Left ventricle myocardium inferior (tissue), 1 donor: ENCODE results near the gene NSF. TPM values are rescaled to one million over a fixed set of nuclear protein-coding genes. Genes with fewer than 3 reads are reported as not detected.

Experiments used
- DNase-seq: peaks from one replicate; pipeline ENCODE4 v3.0.0-alpha.2; 2020
- H3K27ac ChIP-seq: fragments of 200-600 bp; replicated peaks from 2 replicates; pipeline ENCODE4 v1.8.0; 2021
- H3K27me3 ChIP-seq: fragments of 200-600 bp; 2 replicates; pipeline ENCODE4 v1.8.0; 2021; ENCODE audit warnings: low read depth
- H3K36me3 ChIP-seq: fragments of 200-600 bp; 2 replicates; pipeline ENCODE4 v1.8.0; 2021
- H3K4me1 ChIP-seq: fragments of 200-600 bp; 2 replicates; pipeline ENCODE4 v1.8.0; 2021
- H3K4me3 ChIP-seq: fragments of 200-600 bp; 2 replicates; pipeline ENCODE4 v1.8.0; 2021; ENCODE audit warnings: mild to moderate bottlenecking, moderate library complexity
- H3K9me3 ChIP-seq: fragments of 200-600 bp; replicated peaks from 2 replicates; pipeline ENCODE4 v1.8.0; 2021
- CTCF ChIP-seq: fragments of 200-600 bp; IDR thresholded peaks from 2 replicates; pipeline ENCODE4 v1.8.0; 2021; ENCODE audit warnings: antibody characterized with exemption, mild to moderate bottlenecking, borderline replicate concordance
- intact Hi-C: fragments of 100-400 bp; cut with micrococcal nuclease; formaldehyde crosslinking; loops from one replicate; pipeline ENCODE4 v1.11.0; 2022
- total RNA-seq: library from RNA; stranded (reverse); fragmentation: NEBNext Ultra II Directional; extraction: Animal tissue kit (Norgen Biotek cat#: 25700); gene quantifications from one replicate; pipeline ENCODE4 v1.2.1, GENCODE V29; 2021
- donor health status: DM: no; HTN: yes; CAD: no; lungs with severe emphysema.

The NSF gene
- total RNA-seq, 1 donor from 2014 or later: 29.0 TPM

GRCh38 chr17:46796956-46797530 is 206.6 kb downstream of the NSF start:
- H3K27ac ChIP-seq: no peak overlapping the region
- TF ChIP-seq CTCF: no peak
- no peaks in the 10 kb centered on the region for H3K4me1 ChIP-seq
- H3K36me3 ChIP-seq: no peaks in the 10 kb centered on the region
- no peaks in the 10 kb centered on the region for H3K9me3 ChIP-seq
- intact Hi-C loops: no loop called here
- no peak overlapping the region for H3K4me3 ChIP-seq
- peaks cover 63% of the 10 kb centered on the region for H3K27me3 ChIP-seq
- no peak for DNase-seq

GRCh38 chr17:46800573-46800972 is 210.1 kb downstream of the NSF start:
- H3K36me3 ChIP-seq: no peaks in the 10 kb centered on the region
- H3K9me3 ChIP-seq: no peaks in the 10 kb centered on the region
- H3K4me3 ChIP-seq: no peak overlapping the region
- intact Hi-C loops: no loop called here
- no peak overlapping the region for H3K27ac ChIP-seq
- TF ChIP-seq CTCF: no peak
- peaks cover 56% of the 10 kb centered on the region for H3K27me3 ChIP-seq
- H3K4me1 ChIP-seq: no peaks in the 10 kb centered on the region
- no peak for DNase-seq

GRCh38 chr17:46802800-46803199 is 212.3 kb downstream of the NSF start:
- Histone ChIP-seq H3K4me3 (no peak overlapping the region), H3K4me1 (no peaks in the 10 kb centered on the region), H3K9me3 (no peaks in the 10 kb centered on the region), H3K27me3 (peaks cover 42% of the 10 kb centered on the region), H3K27ac (no peak overlapping the region), H3K36me3 (no peaks in the 10 kb centered on the region)
- TF ChIP-seq CTCF: no peak
- intact Hi-C loops: no loop called here
- no peak for DNase-seq

- Histone ChIP-seq H3K9me3 (no peaks in the 10 kb centered on the region), H3K27me3 (peaks cover 46% of the 10 kb centered on the region), H3K4me1 (no peaks in the 10 kb centered on the region), H3K36me3 (no peaks in the 10 kb centered on the region), H3K27ac (no peak overlapping the region), H3K4me3 (no peak overlapping the region)
- no peak for DNase-seq
- intact Hi-C loops: no loop called here
- no peak for TF ChIP-seq CTCF
Measured at GRCh38 chr17:46803544-46803943, 213.1 kb downstream of the NSF start.

- no peak for TF ChIP-seq CTCF
Measured at GRCh38 chr17:46805771-46806170, 215.3 kb downstream of the NSF start.

More at GRCh38 chr17:46805771-46806170, 215.3 kb downstream of the NSF start:
- Histone ChIP-seq H3K4me1 (no peaks in the 10 kb centered on the region), H3K27ac (no peak overlapping the region), H3K36me3 (no peaks in the 10 kb centered on the region), H3K4me3 (no peak overlapping the region), H3K9me3 (no peaks in the 10 kb centered on the region), H3K27me3 (peaks cover 50% of the 10 kb centered on the region)
- intact Hi-C loops: no loop called here
- DNase-seq: no peak

Other genes starting within 250 kb of the NSF start
- gene ARL17B, start 228.9 kb upstream of the NSF start, total RNA-seq: 17.8 TPM
- 6.0 TPM for gene LRRC37A2, start 78.2 kb upstream of the NSF start, total RNA-seq
- gene ARL17A, start 11.0 kb upstream of the NSF start, total RNA-seq: 13.1 TPM
- gene WNT3, start 228.0 kb downstream of the NSF start, total RNA-seq: 0.96 TPM